T-helper 22 cell (primary cell): ENCODE results near the gene MEMO1.
"Not testable (repeated sequence)": the region's sequence is repeated elsewhere in the genome, so short reads cannot be mapped to it uniquely, and the experiment has no call there.

ENCODE experiments used
- DNase-seq: peaks from one replicate; pipeline ENCODE4 v3.0.0-alpha.2; 2020; ENCODE audit warnings: low read depth

MEMO1 gene

GRCh38 chr2:31998731-31999383, 12.0 kb downstream of the MEMO1 start:
- no peak for DNase-seq

- DNase-seq: no peak
Observed at GRCh38 chr2:31997653-31998052, 13.2 kb downstream of the MEMO1 start.

- DNase-seq: no peak
Observed at GRCh38 chr2:31996571-31997150, 14.1 kb downstream of the MEMO1 start.

GRCh38 chr2:31992934-31993333, 17.9 kb downstream of the MEMO1 start:
- no peak for DNase-seq

GRCh38 chr2:31992025-31992579, 18.7 kb downstream of the MEMO1 start:
- DNase-seq: no peak

- no peak for DNase-seq
Observed at GRCh38 chr2:31989946-31990345, 20.9 kb downstream of the MEMO1 start.

- no peak for DNase-seq
Observed at GRCh38 chr2:31987454-31988220, 23.2 kb downstream of the MEMO1 start.

GRCh38 chr2:31986906-31987305, 23.9 kb downstream of the MEMO1 start:
- DNase-seq: no peak

GRCh38 chr2:31983762-31984467, 26.9 kb downstream of the MEMO1 start:
- DNase-seq: no peak

GRCh38 chr2:31980674-31981356, 30.0 kb downstream of the MEMO1 start:
- DNase-seq: no peak

- no peak for DNase-seq
Observed at GRCh38 chr2:31979956-31980355, 30.9 kb downstream of the MEMO1 start.

GRCh38 chr2:31979018-31979417, 31.8 kb downstream of the MEMO1 start:
- DNase-seq: no peak

- DNase-seq: no peak
Observed at GRCh38 chr2:31978436-31978835, 32.4 kb downstream of the MEMO1 start.

GRCh38 chr2:31973665-31974064, 37.1 kb downstream of the MEMO1 start:
- no peak for DNase-seq

- no peak for DNase-seq
Observed at GRCh38 chr2:31972059-31972458, 38.7 kb downstream of the MEMO1 start.

GRCh38 chr2:31969178-31969577, 41.6 kb downstream of the MEMO1 start:
- no peak for DNase-seq

- DNase-seq: no peak
Observed at GRCh38 chr2:31967790-31968189, 43.0 kb downstream of the MEMO1 start.

- DNase-seq: not testable (repeated sequence)
Observed at GRCh38 chr2:31966402-31966801, 44.4 kb downstream of the MEMO1 start.

- DNase-seq: no peak
Observed at GRCh38 chr2:31965094-31965493, 45.7 kb downstream of the MEMO1 start.

GRCh38 chr2:31962757-31963361, 47.9 kb downstream of the MEMO1 start:
- no peak for DNase-seq

GRCh38 chr2:31958140-31958717, 52.6 kb downstream of the MEMO1 start:
- DNase-seq: no peak
